Femur (tissue), 1 donor: Measurements from ENCODE around the gene LRG1.

Source experiments
- DNase-seq: peaks from one replicate; pipeline ENCODE4 v3.0.0-alpha.2; 2017

LRG1 gene, protein sequence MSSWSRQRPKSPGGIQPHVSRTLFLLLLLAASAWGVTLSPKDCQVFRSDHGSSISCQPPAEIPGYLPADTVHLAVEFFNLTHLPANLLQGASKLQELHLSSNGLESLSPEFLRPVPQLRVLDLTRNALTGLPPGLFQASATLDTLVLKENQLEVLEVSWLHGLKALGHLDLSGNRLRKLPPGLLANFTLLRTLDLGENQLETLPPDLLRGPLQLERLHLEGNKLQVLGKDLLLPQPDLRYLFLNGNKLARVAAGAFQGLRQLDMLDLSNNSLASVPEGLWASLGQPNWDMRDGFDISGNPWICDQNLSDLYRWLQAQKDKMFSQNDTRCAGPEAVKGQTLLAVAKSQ

GRCh38 chr19:4539693-4540581 lies at the start of gene LRG1:
TSS of gene LRG1 (minus strand) at chr19:4540036. CDS start at chr19:4540013, 23 bp downstream.
- DNase-seq = no peak

DNA sequence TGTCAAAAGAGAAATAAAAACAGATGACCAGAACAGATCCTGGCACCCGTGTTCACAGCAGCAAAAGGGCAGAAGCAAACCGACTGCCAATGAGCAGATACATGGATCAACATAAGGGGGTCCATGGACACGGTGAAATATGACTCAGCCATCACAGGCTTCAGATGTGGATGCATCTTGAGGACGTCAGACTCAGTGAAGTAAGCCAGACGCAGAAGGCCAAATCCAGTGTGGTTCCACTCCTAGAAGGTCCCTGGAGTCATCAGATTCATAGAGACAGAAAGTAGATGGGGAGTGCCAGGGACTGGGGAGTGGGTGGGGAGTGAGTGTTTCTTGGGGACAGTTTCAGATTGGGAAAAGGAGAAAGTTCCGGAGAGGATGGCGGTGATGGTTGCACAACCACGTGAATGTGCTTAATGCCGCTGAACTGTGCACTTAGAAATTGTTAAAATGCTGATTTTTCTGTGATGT lies 48.5 kb upstream of the LRG1 start:
- no peak for DNase-seq

GRCh38 chr19:4587527-4587926 lies 47.7 kb upstream of the LRG1 start:
- DNase-seq = no peak

- no peak for DNase-seq
Measured at GRCh38 chr19:4586691-4587090, 46.9 kb upstream of the LRG1 start.

GRCh38 chr19:4586245-4586644 lies 46.4 kb upstream of the LRG1 start:
- no peak for DNase-seq

DNA sequence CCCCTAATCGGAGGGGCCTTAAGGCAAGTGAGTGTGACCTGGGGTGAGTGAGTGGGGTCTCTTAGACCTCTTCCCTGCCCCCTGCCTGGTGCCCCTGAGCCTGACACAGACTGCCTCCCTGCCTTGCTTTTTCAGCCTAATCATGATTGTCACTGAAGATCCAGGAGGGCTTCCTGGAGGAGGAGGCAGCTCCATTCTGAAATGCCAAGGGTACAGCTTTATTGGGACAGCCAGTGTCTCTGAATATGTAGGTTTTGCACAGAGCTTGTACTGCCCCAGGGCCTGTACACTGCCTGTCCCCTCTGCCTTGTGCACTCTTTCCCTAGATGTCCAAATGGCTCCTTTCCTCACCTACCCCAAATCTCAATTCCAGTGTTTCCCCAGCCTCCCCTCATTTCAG lies 45.7 kb upstream of the LRG1 start:
- DNase-seq = no peak

DNA sequence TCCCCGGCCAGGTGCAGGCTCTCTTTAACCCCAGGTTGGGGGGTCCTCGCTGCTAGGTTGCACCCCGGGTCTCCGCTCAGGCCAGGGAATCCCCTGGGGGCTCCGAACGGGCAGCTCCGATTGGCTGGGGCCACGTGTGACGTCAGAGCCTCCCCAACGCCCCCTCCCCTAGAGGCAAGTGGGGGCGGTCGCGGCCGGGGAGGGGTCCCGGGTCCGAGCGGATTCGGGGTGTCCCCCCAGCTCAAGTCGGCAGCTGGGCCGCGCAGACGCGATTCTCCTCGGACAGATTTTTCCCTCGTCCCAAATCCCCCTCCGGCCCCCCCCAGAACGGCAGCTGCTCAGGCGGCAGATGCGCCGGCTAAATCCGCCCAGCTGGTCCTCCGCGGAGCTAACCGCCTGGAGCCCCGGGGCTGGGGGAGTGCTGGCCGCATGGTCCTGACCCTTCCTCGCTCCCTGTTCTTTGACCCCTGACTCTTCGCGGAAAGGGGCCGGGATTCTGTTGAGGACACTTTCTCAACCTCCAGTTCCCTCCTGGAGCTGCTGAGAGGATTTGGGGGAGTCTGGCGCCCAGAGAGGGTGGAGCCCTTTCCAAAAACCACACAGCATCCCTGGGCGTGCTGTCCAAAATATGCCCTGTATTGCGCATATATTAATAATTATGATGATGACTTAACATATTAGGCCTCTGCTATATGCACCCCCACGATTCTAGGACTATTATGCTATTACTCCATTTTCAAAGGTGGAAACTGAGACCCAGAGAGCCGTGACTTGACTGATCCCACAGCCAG lies 45.0 kb upstream of the LRG1 start:
- DNase-seq = peak; percentile 81

GRCh38 chr19:4583961-4584669 lies 44.3 kb upstream of the LRG1 start:
- DNase-seq = peak; percentile 50

GRCh38 chr19:4582980-4583842 lies 43.4 kb upstream of the LRG1 start:
- DNase-seq = no peak

GRCh38 chr19:4581666-4582553 lies 42.1 kb upstream of the LRG1 start:
- DNase-seq = no peak

DNA sequence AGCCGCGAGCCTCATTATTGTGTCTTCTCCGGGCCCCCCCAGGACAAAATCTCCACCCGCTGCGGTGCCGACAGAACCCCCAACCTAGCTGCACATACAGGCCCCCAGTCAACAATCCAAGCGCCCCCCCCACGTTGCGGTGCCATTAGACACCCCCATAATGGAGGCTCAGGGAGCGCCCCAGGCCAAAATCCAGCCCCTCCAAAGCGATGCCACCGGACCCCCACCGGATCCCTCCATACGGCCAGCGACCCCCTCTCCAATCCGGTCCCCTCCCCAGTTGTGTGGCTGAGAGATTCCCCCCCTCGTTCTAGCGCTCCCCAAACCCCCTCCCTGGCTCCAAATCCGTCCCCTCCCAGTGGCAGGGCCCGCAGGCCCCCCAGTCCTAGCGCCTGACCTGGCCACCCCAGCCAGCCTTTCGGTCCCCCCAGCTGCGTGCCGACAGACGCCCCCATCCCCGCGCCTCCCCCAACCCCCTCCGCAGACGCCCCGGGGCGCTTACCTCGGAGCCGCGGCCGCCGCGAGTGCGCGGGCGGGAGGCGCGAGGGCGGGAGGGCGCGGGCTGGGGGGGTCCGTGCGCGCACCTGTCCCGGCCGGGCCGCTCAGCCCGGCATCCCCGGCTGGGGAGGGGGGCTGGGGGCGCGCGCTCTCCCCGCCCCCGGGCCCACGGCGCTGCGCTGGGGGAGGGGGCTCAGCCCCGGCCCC lies 41.3 kb upstream of the LRG1 start:
- DNase-seq = no peak

GRCh38 chr19:4580021-4580901 lies 40.4 kb upstream of the LRG1 start:
- DNase-seq = no peak

- no peak for DNase-seq
Measured at GRCh38 chr19:4579389-4579788, 39.6 kb upstream of the LRG1 start.

- DNase-seq = no peak
Measured at GRCh38 chr19:4578552-4579248, 38.9 kb upstream of the LRG1 start.

DNA sequence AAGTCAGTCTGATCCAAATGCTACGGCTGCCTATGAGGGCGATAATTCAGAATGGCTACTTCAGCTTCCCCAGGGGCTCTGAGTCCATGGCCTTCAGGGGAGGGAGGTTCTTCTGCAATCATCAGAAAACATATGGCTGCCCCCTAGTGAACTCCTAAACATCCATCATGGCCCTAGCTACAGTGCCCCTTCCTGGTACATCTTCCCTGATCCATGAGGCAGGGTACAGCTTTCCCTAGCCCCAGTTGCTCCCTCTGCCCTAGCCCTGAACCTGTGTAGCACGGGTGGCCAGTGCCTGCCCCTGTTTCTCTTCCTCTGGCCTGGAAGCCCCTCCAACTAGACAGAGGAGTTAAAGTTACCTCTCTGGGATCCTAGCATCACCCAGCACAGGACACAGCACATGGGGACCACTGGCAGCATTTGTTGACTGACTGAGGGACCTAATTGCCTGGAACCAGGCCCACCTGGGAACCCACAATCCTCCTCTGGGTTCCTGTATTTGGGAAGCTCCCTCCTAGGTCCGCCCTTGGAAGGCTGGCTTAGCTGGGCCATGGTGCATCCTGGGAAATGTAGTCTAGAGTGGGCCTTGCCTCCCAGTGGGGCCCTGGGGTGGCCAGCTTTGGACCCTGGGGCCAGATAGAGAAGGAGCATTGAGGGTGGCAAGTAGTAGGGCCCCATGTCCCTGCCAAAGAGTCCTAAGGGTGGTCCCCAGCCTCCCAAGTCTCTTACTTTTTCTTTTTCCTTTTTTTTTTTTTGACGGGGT lies 37.4 kb upstream of the LRG1 start:
- no peak for DNase-seq

DNA sequence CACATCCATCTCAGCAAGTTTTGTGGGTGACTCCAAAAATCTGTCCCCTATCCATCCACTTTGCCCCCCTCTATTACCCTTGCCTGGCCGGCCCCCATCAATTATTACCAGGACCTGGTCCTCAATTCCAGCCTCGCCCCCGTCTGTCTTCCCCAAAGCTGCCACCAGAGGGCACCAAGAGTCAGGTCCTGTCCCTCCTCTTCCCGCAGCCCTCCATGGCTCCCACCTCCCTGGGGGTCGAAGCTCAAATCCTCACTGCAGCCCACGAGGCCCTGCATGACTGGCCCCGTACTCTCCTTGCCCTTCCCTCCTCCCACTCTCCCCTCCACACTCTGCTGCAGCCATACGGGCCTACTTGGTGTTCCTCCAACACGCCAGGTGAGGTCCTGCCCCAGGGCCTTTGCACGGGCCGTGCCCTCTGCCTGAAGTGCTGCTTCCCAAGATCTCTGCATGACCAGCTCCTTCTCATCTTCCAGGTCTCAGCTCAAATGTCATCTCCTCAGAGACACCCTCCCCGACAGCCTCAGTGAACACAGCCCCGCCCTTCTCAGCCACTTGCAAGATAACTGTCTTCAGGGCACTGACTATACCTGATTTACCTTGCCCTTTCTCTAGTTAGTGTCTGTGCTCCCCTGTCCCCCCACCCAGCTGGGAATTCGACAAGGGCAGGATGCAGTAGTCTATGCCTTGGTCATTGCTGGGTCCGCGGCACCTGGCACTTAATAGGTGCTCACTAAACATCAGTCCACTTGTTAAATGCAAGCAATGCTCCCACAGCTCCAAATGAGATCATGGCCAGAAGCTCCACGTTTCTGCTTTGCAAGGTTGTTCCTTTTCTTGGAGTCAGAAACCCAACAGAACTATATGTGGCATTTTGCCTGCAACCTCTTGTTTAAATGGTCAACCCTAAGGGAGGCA lies 36.4 kb upstream of the LRG1 start:
- DNase-seq = peak; percentile 73
